Measurements from ENCODE around the gene SREK1IP1.

Gene SREK1IP1

GRCh38 chr5:64788156-64788555 is 19.7 kb upstream of the SREK1IP1 start:
- H3K9ac ChIP-seq (ENCODE audit: low read length) = no peak overlapping the region
- no peaks in the 10 kb centered on the region for H3K27me3 ChIP-seq (ENCODE audit: control insufficient read depth, insufficient read depth, low read length)
- H3K4me3 ChIP-seq (ENCODE audit: low read length) = no peak overlapping the region
- no peaks in the 10 kb centered on the region for H3K4me1 ChIP-seq (ENCODE audit: control insufficient read depth, insufficient read depth, low read length)
- H3K27ac ChIP-seq (ENCODE audit: low read depth, low read length) = no peak overlapping the region
- H3K36me3 ChIP-seq (ENCODE audit: control insufficient read depth, insufficient read depth, low read length) = no peaks in the 10 kb centered on the region

- Histone ChIP-seq H3K4me1 (ENCODE audit: control insufficient read depth, insufficient read depth, low read length) (no peaks in the 10 kb centered on the region), H3K4me3 (ENCODE audit: low read length) (no peak overlapping the region), H3K27me3 (ENCODE audit: control insufficient read depth, insufficient read depth, low read length) (no peaks in the 10 kb centered on the region), H3K9ac (ENCODE audit: low read length) (no peak overlapping the region), H3K27ac (ENCODE audit: low read depth, low read length) (no peak overlapping the region), H3K36me3 (ENCODE audit: control insufficient read depth, insufficient read depth, low read length) (no peaks in the 10 kb centered on the region)
Observed at GRCh38 chr5:64786372-64786771, 17.9 kb upstream of the SREK1IP1 start.

GRCh38 chr5:64784451-64785025 is 16.0 kb upstream of the SREK1IP1 start:
- no peaks in the 10 kb centered on the region for H3K27me3 ChIP-seq (ENCODE audit: control insufficient read depth, insufficient read depth, low read length)
- no peak overlapping the region for H3K9ac ChIP-seq (ENCODE audit: low read length)
- H3K27ac ChIP-seq (ENCODE audit: low read depth, low read length) = no peak overlapping the region
- H3K36me3 ChIP-seq (ENCODE audit: control insufficient read depth, insufficient read depth, low read length) = no peaks in the 10 kb centered on the region
- no peak overlapping the region for H3K4me3 ChIP-seq (ENCODE audit: low read length)
- H3K4me1 ChIP-seq (ENCODE audit: control insufficient read depth, insufficient read depth, low read length) = no peaks in the 10 kb centered on the region

- Histone ChIP-seq H3K27me3 (ENCODE audit: control insufficient read depth, insufficient read depth, low read length) (no peaks in the 10 kb centered on the region), H3K4me3 (ENCODE audit: low read length) (no peak overlapping the region), H3K27ac (ENCODE audit: low read depth, low read length) (no peak overlapping the region), H3K4me1 (ENCODE audit: control insufficient read depth, insufficient read depth, low read length) (peaks cover 1% of the 10 kb centered on the region), H3K9ac (ENCODE audit: low read length) (no peak overlapping the region), H3K36me3 (ENCODE audit: control insufficient read depth, insufficient read depth, low read length) (no peaks in the 10 kb centered on the region)
Observed at GRCh38 chr5:64775291-64775690, 6.8 kb upstream of the SREK1IP1 start.

- peaks cover 8% of the 10 kb centered on the region for H3K4me1 ChIP-seq (ENCODE audit: control insufficient read depth, insufficient read depth, low read length)
- no peak overlapping the region for H3K9ac ChIP-seq (ENCODE audit: low read length)
- H3K27ac ChIP-seq (ENCODE audit: low read depth, low read length) = no peak overlapping the region
- no peak overlapping the region for H3K4me3 ChIP-seq (ENCODE audit: low read length)
- no peaks in the 10 kb centered on the region for H3K36me3 ChIP-seq (ENCODE audit: control insufficient read depth, insufficient read depth, low read length)
- H3K27me3 ChIP-seq (ENCODE audit: control insufficient read depth, insufficient read depth, low read length) = no peaks in the 10 kb centered on the region
Observed at GRCh38 chr5:64773533-64773932, 5.0 kb upstream of the SREK1IP1 start.

- Histone ChIP-seq H3K9ac (ENCODE audit: low read length) (no peak overlapping the region), H3K27me3 (ENCODE audit: control insufficient read depth, insufficient read depth, low read length) (no peaks in the 10 kb centered on the region), H3K36me3 (ENCODE audit: control insufficient read depth, insufficient read depth, low read length) (no peaks in the 10 kb centered on the region), H3K27ac (ENCODE audit: low read depth, low read length) (no peak overlapping the region), H3K4me3 (ENCODE audit: low read length) (no peak overlapping the region), H3K4me1 (ENCODE audit: control insufficient read depth, insufficient read depth, low read length) (peaks cover 15% of the 10 kb centered on the region)
Observed at GRCh38 chr5:64771736-64772135, 3.2 kb upstream of the SREK1IP1 start.

GRCh38 chr5:64769855-64770254 is 1.4 kb upstream of the SREK1IP1 start:
- Histone ChIP-seq H3K4me3 (ENCODE audit: low read length) (peak overlapping the region; percentile 95), H3K27ac (ENCODE audit: low read depth, low read length) (no peak overlapping the region), H3K4me1 (ENCODE audit: control insufficient read depth, insufficient read depth, low read length) (peaks cover 21% of the 10 kb centered on the region), H3K36me3 (ENCODE audit: control insufficient read depth, insufficient read depth, low read length) (no peaks in the 10 kb centered on the region), H3K9ac (ENCODE audit: low read length) (no peak overlapping the region), H3K27me3 (ENCODE audit: control insufficient read depth, insufficient read depth, low read length) (no peaks in the 10 kb centered on the region)

- Histone ChIP-seq H3K4me3 (ENCODE audit: low read length) (peak overlapping the region; percentile 95), H3K27me3 (ENCODE audit: control insufficient read depth, insufficient read depth, low read length) (no peaks in the 10 kb centered on the region), H3K4me1 (ENCODE audit: control insufficient read depth, insufficient read depth, low read length) (peaks cover 21% of the 10 kb centered on the region), H3K9ac (ENCODE audit: low read length) (peak overlapping the region; percentile 82), H3K27ac (ENCODE audit: low read depth, low read length) (peak overlapping the region; percentile 83), H3K36me3 (ENCODE audit: control insufficient read depth, insufficient read depth, low read length) (no peaks in the 10 kb centered on the region)
Observed at GRCh38 chr5:64767959-64768357, 533 bp downstream of the SREK1IP1 start.

GRCh38 chr5:64766941-64767340 is 1.6 kb downstream of the SREK1IP1 start:
- Histone ChIP-seq H3K4me3 (ENCODE audit: low read length) (peak overlapping the region; percentile 21), H3K9ac (ENCODE audit: low read length) (no peak overlapping the region), H3K4me1 (ENCODE audit: control insufficient read depth, insufficient read depth, low read length) (peaks cover 21% of the 10 kb centered on the region), H3K27ac (ENCODE audit: low read depth, low read length) (no peak overlapping the region), H3K27me3 (ENCODE audit: control insufficient read depth, insufficient read depth, low read length) (no peaks in the 10 kb centered on the region), H3K36me3 (ENCODE audit: control insufficient read depth, insufficient read depth, low read length) (no peaks in the 10 kb centered on the region)

- H3K9ac ChIP-seq (ENCODE audit: low read length) = no peak overlapping the region
- H3K36me3 ChIP-seq (ENCODE audit: control insufficient read depth, insufficient read depth, low read length) = no peaks in the 10 kb centered on the region
Observed at GRCh38 chr5:64765804-64766504, 2.5 kb downstream of the SREK1IP1 start.

GRCh38 chr5:64763948-64764503 is 4.5 kb downstream of the SREK1IP1 start:
- peaks cover 12% of the 10 kb centered on the region for H3K4me1 ChIP-seq (ENCODE audit: control insufficient read depth, insufficient read depth, low read length)
- no peaks in the 10 kb centered on the region for H3K27me3 ChIP-seq (ENCODE audit: control insufficient read depth, insufficient read depth, low read length)
- no peak overlapping the region for H3K9ac ChIP-seq (ENCODE audit: low read length)
- H3K36me3 ChIP-seq (ENCODE audit: control insufficient read depth, insufficient read depth, low read length) = no peaks in the 10 kb centered on the region
- H3K4me3 ChIP-seq (ENCODE audit: low read length) = no peak overlapping the region
- H3K27ac ChIP-seq (ENCODE audit: low read depth, low read length) = no peak overlapping the region

More at GRCh38 chr5:64765804-64766504, 2.5 kb downstream of the SREK1IP1 start:
- H3K4me1 ChIP-seq (ENCODE audit: control insufficient read depth, insufficient read depth, low read length) = peaks cover 21% of the 10 kb centered on the region
- H3K4me3 ChIP-seq (ENCODE audit: low read length) = no peak overlapping the region
- H3K27me3 ChIP-seq (ENCODE audit: control insufficient read depth, insufficient read depth, low read length) = no peaks in the 10 kb centered on the region
- no peak overlapping the region for H3K27ac ChIP-seq (ENCODE audit: low read depth, low read length)

GRCh38 chr5:64759960-64760660 is 8.4 kb downstream of the SREK1IP1 start:
- no peaks in the 10 kb centered on the region for H3K4me1 ChIP-seq (ENCODE audit: control insufficient read depth, insufficient read depth, low read length)

More at GRCh38 chr5:64759960-64760660, 8.4 kb downstream of the SREK1IP1 start:
- H3K27me3 ChIP-seq (ENCODE audit: control insufficient read depth, insufficient read depth, low read length) = no peaks in the 10 kb centered on the region
- no peak overlapping the region for H3K27ac ChIP-seq (ENCODE audit: low read depth, low read length)
- no peak overlapping the region for H3K4me3 ChIP-seq (ENCODE audit: low read length)
- H3K36me3 ChIP-seq (ENCODE audit: control insufficient read depth, insufficient read depth, low read length) = no peaks in the 10 kb centered on the region
- no peak overlapping the region for H3K9ac ChIP-seq (ENCODE audit: low read length)
